GM12864 (cell line): ENCODE data around the gene ANXA6.

Source experiments
- DNase-seq: peaks from one replicate; pipeline ENCODE4 v3.0.0-alpha.2; 2011; ENCODE audit warnings: low read depth
- H3K4me3 ChIP-seq: 2 replicates; pipeline ENCODE4 v1.5.1; 2011; ENCODE audit warnings: mild to moderate bottlenecking, low read depth, low read length, control low read depth
- TF ChIP-seq, protein P1 (sequence below): IDR thresholded peaks from 2 replicates; pipeline ENCODE4 v1.5.1; 2011; ENCODE audit warnings: low read depth, mild to moderate bottlenecking, moderate library complexity, low read length, control low read depth, inconsistent platforms; ENCODE audit errors: missing control alignments

Gene ANXA6

DNA sequence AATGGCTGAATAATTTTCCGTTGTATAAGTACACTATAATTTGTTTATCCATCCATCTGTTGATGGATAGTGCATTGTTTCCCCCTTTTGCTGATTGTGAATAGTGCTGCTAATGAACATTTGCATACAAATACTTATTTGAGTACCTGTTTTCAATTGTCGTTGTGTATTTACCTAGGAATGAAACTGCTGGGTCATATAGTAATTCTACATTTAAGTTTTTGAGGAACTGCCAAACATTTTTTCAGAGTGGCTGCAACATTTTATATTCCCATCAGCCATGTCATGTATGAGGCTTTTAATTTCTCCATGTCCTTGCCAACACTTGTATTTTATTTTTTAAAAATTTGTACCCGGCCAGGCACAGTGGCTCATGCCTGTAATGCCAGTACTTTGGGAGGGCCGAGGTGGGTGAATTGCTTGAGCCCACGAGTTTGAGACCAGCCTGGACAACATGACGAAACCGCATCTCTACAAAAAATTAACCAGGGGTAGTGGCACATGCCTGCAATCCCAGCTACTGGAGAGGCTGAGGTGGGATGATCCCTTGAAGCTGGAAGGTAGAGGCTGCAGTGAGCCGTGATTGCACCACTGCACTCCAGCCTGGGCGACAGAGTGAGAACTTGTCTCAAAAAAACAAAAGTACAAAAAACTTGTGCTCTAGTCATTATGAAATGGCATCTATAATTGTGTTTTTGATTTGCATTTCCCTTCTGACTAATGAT lies 2.2 kb upstream of the ANXA6 start:
- no peak for DNase-seq
- TF ChIP-seq, protein P1, sequence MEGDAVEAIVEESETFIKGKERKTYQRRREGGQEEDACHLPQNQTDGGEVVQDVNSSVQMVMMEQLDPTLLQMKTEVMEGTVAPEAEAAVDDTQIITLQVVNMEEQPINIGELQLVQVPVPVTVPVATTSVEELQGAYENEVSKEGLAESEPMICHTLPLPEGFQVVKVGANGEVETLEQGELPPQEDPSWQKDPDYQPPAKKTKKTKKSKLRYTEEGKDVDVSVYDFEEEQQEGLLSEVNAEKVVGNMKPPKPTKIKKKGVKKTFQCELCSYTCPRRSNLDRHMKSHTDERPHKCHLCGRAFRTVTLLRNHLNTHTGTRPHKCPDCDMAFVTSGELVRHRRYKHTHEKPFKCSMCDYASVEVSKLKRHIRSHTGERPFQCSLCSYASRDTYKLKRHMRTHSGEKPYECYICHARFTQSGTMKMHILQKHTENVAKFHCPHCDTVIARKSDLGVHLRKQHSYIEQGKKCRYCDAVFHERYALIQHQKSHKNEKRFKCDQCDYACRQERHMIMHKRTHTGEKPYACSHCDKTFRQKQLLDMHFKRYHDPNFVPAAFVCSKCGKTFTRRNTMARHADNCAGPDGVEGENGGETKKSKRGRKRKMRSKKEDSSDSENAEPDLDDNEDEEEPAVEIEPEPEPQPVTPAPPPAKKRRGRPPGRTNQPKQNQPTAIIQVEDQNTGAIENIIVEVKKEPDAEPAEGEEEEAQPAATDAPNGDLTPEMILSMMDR: no peak
- peak overlapping the region; percentile 9; the same call in 1 of the 2 replicates for H3K4me3 ChIP-seq

DNA sequence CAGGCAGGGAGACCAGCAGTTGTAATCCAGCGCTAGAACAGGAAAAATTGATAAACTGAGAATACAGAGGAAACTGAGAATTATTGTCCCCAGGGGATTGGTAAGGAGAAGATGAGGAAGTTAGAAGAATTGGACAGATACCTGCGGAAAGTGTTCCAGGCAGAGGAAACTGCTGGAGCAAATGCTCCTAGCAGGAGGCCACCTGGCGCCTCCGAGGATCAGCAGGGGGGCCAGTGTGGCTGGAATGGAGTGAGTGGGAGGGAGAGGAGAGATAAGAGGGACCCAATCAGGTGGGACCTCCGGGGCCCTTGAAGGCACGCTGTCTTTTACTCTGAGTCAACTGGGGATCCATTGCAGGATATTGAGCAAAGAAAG lies 695 bp upstream of the ANXA6 start:
- TF ChIP-seq, protein P1: no peak
- peak overlapping the region; percentile 86 for H3K4me3 ChIP-seq
- no peak for DNase-seq

DNA sequence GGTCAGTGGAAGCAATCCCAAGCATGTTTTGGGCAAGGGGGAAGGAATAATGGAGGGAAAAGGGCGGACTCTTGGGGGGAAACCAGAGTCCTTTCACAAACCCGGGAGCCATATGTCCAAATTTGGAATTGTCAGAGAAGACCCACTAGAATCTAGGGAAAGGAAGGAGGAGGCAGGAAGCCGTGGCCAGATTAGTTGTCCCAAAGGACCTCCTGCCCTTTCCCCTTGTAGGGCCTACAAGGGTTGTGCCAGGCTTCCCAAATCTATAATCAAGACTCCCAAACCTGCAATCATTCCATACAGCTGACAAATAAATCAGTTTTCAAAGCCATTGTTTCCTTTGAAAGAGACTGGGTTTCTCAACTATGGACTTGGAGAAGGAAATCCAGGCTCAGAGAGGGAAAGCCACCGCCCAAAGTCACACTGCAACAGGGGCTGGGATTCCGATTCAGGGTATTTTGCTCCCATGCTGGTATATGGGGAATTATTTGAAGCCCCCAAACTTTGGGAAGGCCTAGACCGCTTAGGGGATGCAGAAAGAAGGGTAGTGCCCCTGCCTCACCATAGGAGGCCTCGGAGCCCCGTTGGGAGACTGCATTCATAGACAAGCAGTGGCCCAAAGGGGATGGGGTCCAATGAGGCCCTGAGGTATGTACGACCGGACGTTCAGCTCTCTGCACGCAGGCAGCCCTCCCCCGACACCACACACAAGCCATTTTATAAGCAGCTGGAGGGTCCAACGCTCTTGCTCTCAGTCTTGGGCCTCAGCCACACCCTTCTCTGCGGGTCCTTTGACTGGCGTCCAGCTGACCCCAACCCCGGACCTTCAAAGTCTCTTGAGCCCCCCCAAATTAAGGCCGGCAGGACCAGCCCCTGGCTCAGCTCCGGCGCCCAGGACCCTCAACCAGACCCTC lies 815 bp downstream of the ANXA6 start:
- DNase-seq: no peak
- peak overlapping the region; percentile 86 for H3K4me3 ChIP-seq
- TF ChIP-seq, protein P1: peak; percentile 10

DNA sequence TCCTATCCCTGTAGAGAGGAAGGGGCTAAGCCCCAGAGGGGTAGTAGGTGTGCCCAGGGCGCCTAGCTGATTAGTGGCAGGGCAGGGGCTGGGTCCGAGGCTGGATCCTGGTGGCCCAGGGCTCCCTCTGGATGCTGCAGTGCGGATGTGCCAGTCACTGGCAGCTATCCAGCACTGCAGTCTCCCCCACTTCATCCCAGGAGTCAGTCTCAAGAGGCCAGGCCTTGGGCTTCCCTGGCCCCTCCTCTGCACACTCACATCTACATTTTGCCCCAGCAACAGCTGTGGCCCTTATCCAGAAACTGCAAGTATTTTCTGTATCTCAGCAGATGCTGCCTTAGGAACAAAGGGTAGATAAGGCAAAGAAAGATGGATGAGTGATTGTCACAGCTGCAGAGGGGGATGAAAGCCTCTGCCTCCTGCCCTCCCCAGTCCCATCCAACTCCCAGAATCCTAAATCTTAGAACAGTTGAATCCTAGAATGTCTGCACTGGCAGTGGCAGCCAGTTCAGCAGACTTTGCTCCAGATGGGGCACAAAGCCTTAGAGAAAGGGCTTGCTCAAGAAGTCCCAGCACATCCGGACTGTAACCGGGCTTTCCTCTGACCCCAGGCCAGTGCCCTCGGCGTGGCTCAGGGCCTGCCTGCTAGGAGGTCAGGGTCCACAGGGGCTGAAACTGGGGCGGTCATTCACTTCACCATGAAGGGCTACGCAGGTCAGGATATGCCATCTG lies 1.6 kb downstream of the ANXA6 start:
- no peak for DNase-seq
- TF ChIP-seq, protein P1: no peak
- peak overlapping the region; percentile 86 for H3K4me3 ChIP-seq

DNA sequence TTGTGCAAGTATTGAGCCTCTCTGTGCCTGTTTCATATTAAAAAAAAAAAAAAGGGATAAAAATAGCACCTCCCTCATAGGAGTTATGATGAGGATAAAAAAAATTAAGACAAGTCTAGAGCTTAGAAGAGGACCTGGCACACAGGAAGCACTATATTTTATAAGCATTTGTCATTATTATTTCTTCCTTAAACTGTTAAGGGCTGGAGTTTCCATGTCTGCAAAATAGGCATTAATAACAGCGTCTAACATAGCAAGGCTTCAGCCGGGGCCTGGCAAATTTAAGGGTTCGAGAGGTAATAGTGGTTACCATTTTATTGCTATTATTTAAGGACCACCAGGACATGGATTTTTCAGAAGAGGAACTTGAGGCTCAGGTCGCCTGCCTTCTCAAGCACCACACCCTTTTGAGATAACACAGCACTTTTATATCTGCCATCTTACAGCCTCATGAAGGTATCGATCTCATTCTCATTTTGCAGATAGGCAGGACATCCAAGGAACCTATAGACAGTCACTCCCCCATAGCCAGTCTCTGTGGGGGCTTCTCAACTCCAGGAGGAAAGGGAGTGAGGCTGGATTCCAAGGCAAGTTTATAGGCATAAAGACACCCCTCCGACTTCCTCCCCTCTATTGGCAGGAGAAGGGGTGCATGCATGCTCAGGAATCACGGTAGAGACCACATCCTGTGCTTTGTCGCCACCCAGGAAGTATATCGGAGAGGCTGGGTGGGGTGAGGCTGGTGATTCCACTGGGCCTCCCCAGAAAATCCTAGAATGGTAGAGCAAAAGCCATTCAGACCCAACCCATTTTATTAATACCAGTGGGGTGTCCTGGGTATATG lies 2.4 kb downstream of the ANXA6 start:
- TF ChIP-seq, protein P1: no peak
- no peak for DNase-seq
- H3K4me3 ChIP-seq: peak overlapping the region; percentile 86

DNA sequence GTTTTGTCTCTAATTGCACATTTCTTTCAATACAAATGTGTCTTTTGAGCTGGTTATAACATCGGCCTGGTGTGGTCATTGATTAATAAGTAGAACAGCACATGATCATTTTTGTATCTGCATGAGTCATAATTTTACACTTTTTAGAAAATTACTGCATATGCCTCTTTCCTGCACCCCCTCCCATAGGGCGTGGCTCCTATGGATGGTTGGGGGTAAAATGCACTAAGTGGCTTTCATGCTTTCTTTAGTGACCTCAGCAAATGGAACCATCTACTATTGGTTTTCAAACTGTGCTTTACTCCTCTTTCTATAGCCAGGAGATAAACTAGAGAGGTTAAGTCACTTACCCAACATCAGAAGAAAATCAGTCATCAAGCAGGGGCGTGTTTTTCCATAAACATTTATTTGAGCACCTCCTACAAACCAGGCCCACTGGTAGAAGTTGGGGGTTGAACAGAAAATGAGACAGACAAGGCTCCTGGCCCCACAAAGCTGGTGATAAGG lies 3.8 kb downstream of the ANXA6 start:
- TF ChIP-seq, protein P1: no peak
- no peak for DNase-seq
- peak overlapping the region; percentile 21; the same call in 1 of the 2 replicates for H3K4me3 ChIP-seq
